Psoas muscle (tissue), 8 donors: ENCODE data around the gene DCUN1D4. TPM values are rescaled to one million over a fixed set of nuclear protein-coding genes. Genes with fewer than 3 reads are reported as not detected.

Experiments used
- ATAC-seq, 4 donors: fragments of 200-7000 bp; cut with Tn5 transposase; one replicate each; pipeline ENCODE4 v1.9.1; 2020; ENCODE audit warnings: moderate library complexity in 3 of 4, mild to moderate bottlenecking in 2 of 4
- DNase-seq, 2 donors: peaks; one replicate each; pipeline ENCODE4 v3.0.0-alpha.2; 2020
- H3K27ac ChIP-seq: fragments of 200-600 bp; one replicate; pipeline ENCODE4 v1.8.0; 2022
- H3K27me3 ChIP-seq, 3 donors: fragments of 200-600 bp in 1 of 3; one replicate each; pipeline versions ENCODE4 v1.6.1 to v1.8.0; 2013 to 2022; ENCODE audit warnings: low read length in 2 of 3, mild to moderate bottlenecking in 2 of 3, moderate library complexity in 1 of 3; ENCODE audit not compliant: insufficient read depth in 3 of 3
- H3K36me3 ChIP-seq, 2 donors: fragments of 200-600 bp in 1 of 2; one replicate each; pipeline versions ENCODE4 v1.6.1 to v1.8.0; 2013 to 2022; ENCODE audit warnings: low read depth in 1 of 2, mild to moderate bottlenecking in 1 of 2, moderate library complexity in 1 of 2; ENCODE audit not compliant: insufficient read depth in 1 of 2
- H3K4me1 ChIP-seq: fragments of 200-600 bp; one replicate; pipeline ENCODE4 v1.8.0; 2022
- H3K4me3 ChIP-seq: fragments of 200-600 bp; one replicate; pipeline ENCODE4 v1.8.0; 2022; ENCODE audit warnings: mild to moderate bottlenecking
- H3K9me3 ChIP-seq: fragments of 200-600 bp; one replicate; pipeline ENCODE4 v1.8.0; 2022
- CTCF ChIP-seq: fragments of 200-600 bp; IDR thresholded peaks from one replicate; pipeline ENCODE4 v1.8.0; 2022; ENCODE audit warnings: antibody characterized with exemption
- WGBS, 3 donors: extraction: QIAGEN DNeasy Blood & Tissue Kit; methylation state at CpG; one replicate each; pipeline versions ENCODE4 v1.1.6 to v1.1.7; 2013; 5-methylcytosine and 5-hydroxymethylcytosine counted together
- intact Hi-C, 2 donors: fragments of 100-400 bp; cut with DNase I; formaldehyde crosslinking; loops; one replicate each; pipeline versions ENCODE4 v1.11.0 to v1.14.2; 2022
- polyA plus RNA-seq, 3 donors: library from polyadenylated mRNA; stranded (reverse); fragments of 200-250 nt; gene quantifications; one replicate each; pipeline ENCODE4 v1.2.3, GENCODE V29; 2013
- total RNA-seq, 4 donors: library from RNA; stranded (reverse); fragmentation: NEBNext Ultra II Directional in 2 of 4; extraction: Animal tissue kit (Norgen Biotek cat#: 25700) in 2 of 4; gene quantifications; one replicate each; pipeline versions ENCODE4 v1.2.1 to v1.2.4, GENCODE V29; 2021 to 2023
- donor health status: healthy with polysubstance abuse.
- donor health status: DM: no; HTN: no; CAD: no; lungs with moderate emphysema.
- donor health status: Bipolar disorder and iron deficiency.
- donor health status: healthy.
- donor health status: DM: yes; HTN: yes; CAD: no.
- donor health status: DM: no; HTN: no; CAD: no.
- donor health status: DM: no; HTN: no; CAD: no.
- donor health status: DM: yes; HTN: yes; CAD: no.

Gene DCUN1D4
- total and polyA plus RNA-seq, 7 donors: 13.5 to 43.1 (median 26.0) TPM

- TF ChIP-seq CTCF: no peak
- intact Hi-C loops: no loop called here
- whole genome bisulfite sequencing, 3 donors: 64 to 75% (median 64%) methylated on average over 4 of the region's 4 CpGs
Observed at GRCh38 chr4:51963841-51964517, 121.0 kb downstream of the DCUN1D4 start.

GRCh38 chr4:51965862-51966261, 122.9 kb downstream of the DCUN1D4 start:
- no peak for ATAC-seq

More at GRCh38 chr4:51963841-51964517, 121.0 kb downstream of the DCUN1D4 start:
- H3K9me3 ChIP-seq: peaks cover 8% of the 10 kb centered on the region
- no peaks in the 10 kb centered on the region for H3K4me1 ChIP-seq
- DNase-seq: no peak
- H3K4me3 ChIP-seq: no peak overlapping the region
- no peaks in the 10 kb centered on the region for H3K27me3 ChIP-seq
- no peak overlapping the region for H3K27ac ChIP-seq
- ATAC-seq: no peak
- H3K36me3 ChIP-seq: no peaks in the 10 kb centered on the region

More at GRCh38 chr4:51965862-51966261, 122.9 kb downstream of the DCUN1D4 start:
- 59 to 72% (median 63%) methylated on average over 1 of the region's 1 CpG for WGBS, 3 donors
- Histone ChIP-seq H3K9me3 (peaks cover 8% of the 10 kb centered on the region), H3K4me1 (no peaks in the 10 kb centered on the region), H3K27ac (no peak overlapping the region), H3K27me3 (no peaks in the 10 kb centered on the region), H3K4me3 (no peak overlapping the region), H3K36me3 (no peaks in the 10 kb centered on the region)
- no peak for DNase-seq
- no peak for TF ChIP-seq CTCF
- intact Hi-C loops: no loop called here

Other genes with a start within 250 kb of the DCUN1D4 start
- gene LRRC66, start 177.2 kb downstream of the DCUN1D4 start, total RNA-seq: 1 to 10 TPM in 3 of 4 donors, under 1 TPM in 1; 0.95 to 1.2 (median 1.2) TPM
- gene LRRC66, start 177.2 kb downstream of the DCUN1D4 start, polyA plus RNA-seq: 1 to 10 TPM in 1 of 3 donors, under 1 TPM in 2; 0.09 to 1.3 (median 0.89) TPM
- 10 to 100 TPM; 51.4 to 83.8 (median 78.6) TPM for gene SGCB, start 195.1 kb downstream of the DCUN1D4 start, total RNA-seq
- 10 to 100 TPM; 12.2 to 53.8 (median 38.1) TPM for gene SGCB, start 195.1 kb downstream of the DCUN1D4 start, polyA plus RNA-seq
- gene SPATA18, start 208.2 kb downstream of the DCUN1D4 start, total RNA-seq: 1 to 10 TPM in 3 of 4 donors, under 1 TPM in 1; 0.74 to 2.5 (median 1.3) TPM
- under 1 TPM; 0.14 to 0.88 (median 0.14) TPM for gene SPATA18, start 208.2 kb downstream of the DCUN1D4 start, polyA plus RNA-seq